ENCODE results near the gene RARS2.

DNA sequence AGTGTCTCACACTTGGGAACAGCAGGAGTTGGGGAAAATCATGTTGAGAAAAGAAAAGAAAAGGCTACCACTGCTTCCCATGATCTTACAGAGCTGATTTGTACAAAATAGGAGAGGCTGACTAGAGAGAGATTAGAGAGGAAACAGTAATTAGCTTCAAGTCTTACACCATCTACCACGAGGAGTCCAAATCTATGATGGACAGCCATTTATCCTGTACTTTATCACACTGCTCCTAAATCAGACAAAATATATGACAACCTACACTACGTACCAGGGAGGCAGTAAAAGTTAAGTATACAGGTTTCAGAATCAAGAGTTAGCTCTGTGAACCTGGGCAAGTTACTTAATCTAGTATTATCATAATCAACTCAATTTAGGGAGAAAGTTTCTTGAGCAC lies 38.0 kb downstream of the RARS2 start:
- TF ChIP-seq, protein P1, sequence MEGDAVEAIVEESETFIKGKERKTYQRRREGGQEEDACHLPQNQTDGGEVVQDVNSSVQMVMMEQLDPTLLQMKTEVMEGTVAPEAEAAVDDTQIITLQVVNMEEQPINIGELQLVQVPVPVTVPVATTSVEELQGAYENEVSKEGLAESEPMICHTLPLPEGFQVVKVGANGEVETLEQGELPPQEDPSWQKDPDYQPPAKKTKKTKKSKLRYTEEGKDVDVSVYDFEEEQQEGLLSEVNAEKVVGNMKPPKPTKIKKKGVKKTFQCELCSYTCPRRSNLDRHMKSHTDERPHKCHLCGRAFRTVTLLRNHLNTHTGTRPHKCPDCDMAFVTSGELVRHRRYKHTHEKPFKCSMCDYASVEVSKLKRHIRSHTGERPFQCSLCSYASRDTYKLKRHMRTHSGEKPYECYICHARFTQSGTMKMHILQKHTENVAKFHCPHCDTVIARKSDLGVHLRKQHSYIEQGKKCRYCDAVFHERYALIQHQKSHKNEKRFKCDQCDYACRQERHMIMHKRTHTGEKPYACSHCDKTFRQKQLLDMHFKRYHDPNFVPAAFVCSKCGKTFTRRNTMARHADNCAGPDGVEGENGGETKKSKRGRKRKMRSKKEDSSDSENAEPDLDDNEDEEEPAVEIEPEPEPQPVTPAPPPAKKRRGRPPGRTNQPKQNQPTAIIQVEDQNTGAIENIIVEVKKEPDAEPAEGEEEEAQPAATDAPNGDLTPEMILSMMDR (IDR thresholded peaks at IDR 0.05) = no peak
- TF ChIP-seq POLR2A (IDR thresholded peaks at IDR 0.05) = no peak
